Measurements from ENCODE around the gene DRC1.
A peak's percentile ranks its signal among the peaks of the same experiment; 100 is the strongest.
"Not testable (repeated sequence)": the region's sequence is repeated elsewhere in the genome, so short reads cannot be mapped to it uniquely, and the experiment has no call there.

Gene DRC1

GRCh38 chr2:26401739-26402541, at the start of gene DRC1:
Gene DRC1 (plus strand): TSS chr2:26401920. CDS start chr2:26401990, 70 bp downstream.
- no peak for DNase-seq (ENCODE audit: low read depth in 2 of 2)

- DNase-seq (ENCODE audit: low read depth in 2 of 2), result peak in 1 of 2 donors; percentile 20
Measured at GRCh38 chr2:26352892-26353291, 48.8 kb upstream of the DRC1 start.

DNA sequence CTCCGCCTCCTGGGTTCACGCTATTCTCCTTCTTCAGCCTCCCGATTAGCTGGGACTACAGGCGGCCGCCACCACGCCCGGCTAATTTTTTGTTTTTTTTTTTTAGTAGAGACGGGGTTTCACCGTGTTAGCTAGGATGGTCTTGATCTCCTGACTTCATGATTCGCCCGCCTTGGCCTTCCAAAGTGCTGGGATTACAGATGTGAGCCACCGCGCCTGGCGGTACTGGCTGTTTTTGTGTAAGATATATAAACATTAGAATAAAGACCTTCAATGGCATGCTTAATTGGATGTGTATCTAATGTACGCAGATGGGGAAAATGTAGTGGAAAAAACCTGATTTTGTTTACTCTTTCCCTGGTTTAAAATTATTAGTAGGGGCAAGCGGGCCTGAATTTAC, 47.3 kb upstream of the DRC1 start:
- not testable (repeated sequence) for DNase-seq (ENCODE audit: low read depth in 2 of 2)

DNA sequence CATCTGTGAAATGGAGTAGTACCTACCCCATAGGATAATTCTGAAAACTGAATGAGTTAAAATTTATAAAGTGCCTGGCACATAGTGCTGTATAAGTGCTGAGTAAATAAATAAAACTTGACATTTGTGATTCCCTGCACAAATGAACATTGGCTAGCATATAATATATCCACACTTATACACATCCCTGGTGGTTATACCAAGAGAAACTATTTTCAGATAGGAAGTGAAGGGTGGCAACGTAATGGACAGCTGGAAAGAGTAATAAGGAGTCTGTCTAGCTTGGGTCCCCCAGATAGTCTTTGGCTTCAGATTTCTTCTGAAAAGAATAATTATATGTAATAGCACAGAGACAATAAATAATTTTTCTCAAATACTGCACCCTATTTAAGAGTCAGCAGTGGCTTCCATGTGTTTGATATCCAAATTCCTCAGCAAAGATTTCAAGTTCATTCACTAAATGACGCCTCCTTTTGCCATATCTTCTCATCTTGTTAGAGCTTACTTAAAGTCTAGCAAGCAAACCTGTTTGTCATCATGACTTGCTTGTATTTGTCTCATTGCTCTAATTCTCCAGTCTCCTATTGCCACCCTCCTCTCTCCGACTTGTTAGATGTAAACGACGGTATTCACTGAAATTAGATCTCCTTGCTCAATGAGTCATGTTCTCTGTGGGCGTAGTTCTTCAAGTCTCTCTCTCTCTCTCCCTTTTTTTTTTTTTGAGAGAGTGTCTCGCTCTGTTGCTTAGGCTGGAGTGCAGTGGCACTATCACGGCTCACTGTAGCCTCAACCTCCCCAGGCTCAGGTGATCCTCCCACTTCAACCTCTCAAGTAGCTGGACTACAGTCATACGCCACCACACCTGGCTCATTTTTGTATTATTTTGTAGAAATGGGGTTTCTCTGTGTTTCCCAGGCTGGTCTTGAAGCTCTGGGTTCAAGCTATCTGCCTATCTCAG, 46.4 kb upstream of the DRC1 start:
- DNase-seq (ENCODE audit: low read depth in 2 of 2), result no peak

DNA sequence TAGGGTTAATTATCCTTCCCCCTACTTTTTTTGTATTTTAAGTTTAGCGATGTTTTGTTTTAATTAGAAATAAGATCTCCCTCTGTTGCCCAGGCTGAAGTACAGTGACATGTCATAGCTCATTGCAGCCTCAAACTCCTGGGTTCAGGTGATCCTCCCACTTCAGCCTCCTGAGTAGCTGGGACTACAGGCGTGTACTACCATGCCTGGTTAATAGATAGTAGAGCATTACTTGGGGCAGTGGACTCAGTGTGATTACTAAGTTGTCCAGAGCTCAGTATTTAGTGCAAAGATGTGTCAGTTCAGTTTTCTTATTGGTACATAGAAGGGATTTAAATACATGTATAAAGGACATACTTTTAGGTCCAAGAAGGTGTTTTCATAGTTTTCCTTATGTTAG, 45.6 kb upstream of the DRC1 start:
- DNase-seq (ENCODE audit: low read depth in 2 of 2), result no peak

GRCh38 chr2:26356771-26357170, 44.9 kb upstream of the DRC1 start:
- no peak for DNase-seq (ENCODE audit: low read depth in 2 of 2)

GRCh38 chr2:26359886-26360473, 41.7 kb upstream of the DRC1 start:
- no peak for DNase-seq (ENCODE audit: low read depth in 2 of 2)

DNA sequence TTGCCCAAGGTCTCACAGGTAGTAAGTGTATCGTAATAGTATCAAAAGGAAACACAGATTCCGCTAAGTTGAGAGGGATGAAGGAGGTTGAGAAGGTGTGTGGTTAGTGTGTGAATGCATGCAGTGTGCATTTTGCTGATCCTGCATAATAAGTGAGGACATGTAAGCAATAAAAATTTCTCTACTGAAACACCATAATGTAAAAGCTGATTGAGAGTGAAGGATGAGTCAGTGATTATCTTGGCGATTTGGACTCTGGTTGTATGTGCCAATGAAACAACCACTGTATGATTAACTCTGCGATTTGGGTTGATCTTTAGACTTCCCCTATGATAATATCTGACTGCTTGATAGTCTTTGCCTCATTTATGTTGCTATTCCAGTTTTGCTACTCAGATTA, 38.4 kb upstream of the DRC1 start:
- DNase-seq (ENCODE audit: low read depth in 2 of 2), result no peak

GRCh38 chr2:26363958-26364357, 37.8 kb upstream of the DRC1 start:
- DNase-seq (ENCODE audit: low read depth in 2 of 2), result no peak

GRCh38 chr2:26364669-26365068, 37.1 kb upstream of the DRC1 start:
- DNase-seq (ENCODE audit: low read depth in 2 of 2), result no peak

- DNase-seq (ENCODE audit: low read depth in 2 of 2), result no peak
Measured at GRCh38 chr2:26366957-26367356, 34.8 kb upstream of the DRC1 start.

- not testable (repeated sequence) for DNase-seq (ENCODE audit: low read depth in 2 of 2)
Measured at GRCh38 chr2:26369664-26370063, 32.1 kb upstream of the DRC1 start.

GRCh38 chr2:26370909-26371308, 30.8 kb upstream of the DRC1 start:
- not testable (repeated sequence) for DNase-seq (ENCODE audit: low read depth in 2 of 2)

GRCh38 chr2:26376799-26377198, 24.9 kb upstream of the DRC1 start:
- no peak for DNase-seq (ENCODE audit: low read depth in 2 of 2)

GRCh38 chr2:26380281-26380680, 21.4 kb upstream of the DRC1 start:
- DNase-seq (ENCODE audit: low read depth in 2 of 2), result no peak

DNA sequence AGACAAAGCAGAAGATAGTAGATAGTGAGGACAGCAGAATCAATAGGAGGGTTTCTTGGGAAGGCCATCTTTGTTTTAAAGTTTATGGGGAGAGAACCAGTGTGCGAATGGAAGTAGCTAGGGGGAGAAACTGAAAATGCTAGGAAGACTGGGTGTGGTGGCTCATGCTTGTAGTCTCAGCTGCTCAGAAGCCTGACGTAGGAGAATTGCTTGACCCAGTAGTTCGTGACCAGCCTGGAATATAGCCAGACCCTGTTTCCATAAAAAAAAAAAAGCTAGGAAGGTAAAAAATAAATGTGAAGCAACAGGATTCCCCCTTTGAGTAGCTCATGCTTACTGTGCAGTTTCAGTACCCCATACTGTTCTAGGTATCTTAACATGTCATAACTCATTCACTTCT, 19.2 kb upstream of the DRC1 start:
- DNase-seq (ENCODE audit: low read depth in 2 of 2), result no peak

GRCh38 chr2:26384183-26384582, 17.5 kb upstream of the DRC1 start:
- DNase-seq (ENCODE audit: low read depth in 2 of 2), result no peak

- DNase-seq (ENCODE audit: low read depth in 2 of 2), result no peak
Measured at GRCh38 chr2:26384597-26384996, 17.1 kb upstream of the DRC1 start.

GRCh38 chr2:26387189-26387588, 14.5 kb upstream of the DRC1 start:
- DNase-seq (ENCODE audit: low read depth in 2 of 2), result no peak

DNA sequence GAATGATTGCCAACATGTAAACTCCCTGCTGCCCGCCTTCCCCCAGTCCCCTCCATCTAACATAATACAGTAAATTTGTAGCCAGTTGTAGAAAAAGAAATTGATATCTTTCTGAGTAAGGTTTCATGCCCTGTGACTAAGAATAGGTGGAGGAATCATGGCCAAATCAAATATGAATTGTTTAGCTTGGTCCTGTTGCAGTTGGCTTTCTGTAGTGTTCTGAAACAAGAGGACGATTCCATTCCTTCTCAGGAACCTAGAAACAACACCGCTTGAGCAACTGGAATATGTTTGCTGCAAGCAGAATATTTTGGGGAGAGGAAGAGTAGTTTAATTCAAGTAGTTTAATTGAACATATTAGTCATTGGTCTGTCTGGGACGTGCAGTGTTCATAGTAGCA, 7.0 kb upstream of the DRC1 start:
- DNase-seq (ENCODE audit: low read depth in 2 of 2), result no peak

- no peak for DNase-seq (ENCODE audit: low read depth in 2 of 2)
Measured at GRCh38 chr2:26395394-26395793, 6.3 kb upstream of the DRC1 start.

GRCh38 chr2:26396734-26397298, 4.9 kb upstream of the DRC1 start:
- peak; percentile 13 to 30 for DNase-seq (ENCODE audit: low read depth in 2 of 2)
